Endothelial cell of umbilical vein (primary cell): ENCODE results near the gene MSANTD3. TPM values are rescaled to one million over a fixed set of nuclear protein-coding genes. Genes with fewer than 3 reads are reported as not detected.

Experiments
- BruUV-seq: library from RNA; stranded (reverse); fragments of 400-500 nt; replicated peaks from 2 replicates; lab custom pipeline; 2021; lab: Mats Ljungman, UMichigan
- CTCF ChIA-PET: fragments of 300-600, 350-600 bp; sonication (Branson Sonifier 250); formaldehyde crosslinking; loops from one replicate; lab custom pipeline; 2021; ENCODE audit warnings: antibody characterized with exemption, inconsistent platforms; lab: Charles Lee
- POLR2A ChIA-PET: fragments of 300-600, 350-600 bp; sonication (Branson Sonifier 250); formaldehyde crosslinking; loops from one replicate; lab custom pipeline; 2021; ENCODE audit warnings: antibody characterized with exemption, inconsistent platforms; lab: Charles Lee
- DNase-seq: peaks from one replicate; pipeline ENCODE4 v3.0.0-alpha.2; 2011; ENCODE audit warnings: low read depth, low spot score
- FAIRE-seq: peaks from 2 replicates; lab custom pipeline; 2011; peaks lifted over from hg19 to GRCh38; lab: Jason Lieb, UNC
- H2AFZ ChIP-seq: 2 replicates; pipeline ENCODE4 v1.6.0; 2012; ENCODE audit warnings: low read depth, low read length, control low read depth, inconsistent platforms
- H3K27ac ChIP-seq: 2 replicates; pipeline ENCODE4 v1.5.1; 2011; ENCODE audit warnings: low read depth, mild to moderate bottlenecking, control low read depth, low read length, moderate library complexity; ENCODE audit not compliant: insufficient read depth
- H3K27me3 ChIP-seq, 2 experiments: 2 replicates each; pipeline versions ENCODE4 v1.6.0 to v1.6.1; 2011; ENCODE audit warnings: low read length in 2 of 2, mixed read lengths in 1 of 2; ENCODE audit not compliant: control insufficient read depth in 2 of 2, insufficient read depth in 2 of 2
- H3K36me3 ChIP-seq, 2 experiments: 2 replicates in 1 of 2; 3 replicates in 1 of 2; pipeline ENCODE4 v1.5.1; 2011; ENCODE audit warnings: low read length in 2 of 2, mild to moderate bottlenecking in 1 of 2, moderate library complexity in 1 of 2; ENCODE audit not compliant: control insufficient read depth in 2 of 2, insufficient read depth in 2 of 2; ENCODE audit errors: extremely low read depth in 1 of 2
- H3K4me1 ChIP-seq: 3 replicates; pipeline ENCODE4 v1.5.1; 2011; ENCODE audit warnings: mild to moderate bottlenecking, low read length; ENCODE audit not compliant: control insufficient read depth, insufficient read depth; ENCODE audit errors: extremely low read depth
- H3K4me2 ChIP-seq: 2 replicates; pipeline ENCODE4 v1.6.1; 2011; ENCODE audit warnings: low read length, control low read depth, mixed read lengths; ENCODE audit not compliant: insufficient read depth
- H3K4me3 ChIP-seq, 3 experiments: fragments of 200-600 bp in 1 of 3; sonication (generic), shearing (Covaris generic) in 1 of 3; replicated peaks in 1 of 3; 2 replicates each; pipeline ENCODE4 v1.5.1; 2011 to 2016; ENCODE audit warnings: control low read depth in 3 of 3, low read length in 3 of 3, mild to moderate bottlenecking in 2 of 3, inconsistent platforms in 1 of 3, low read depth in 1 of 3, moderate library complexity in 1 of 3; ENCODE audit not compliant: insufficient read depth in 1 of 3
- H3K79me2 ChIP-seq: 2 replicates; pipeline ENCODE4 v1.6.0; 2012; ENCODE audit warnings: low read length, inconsistent platforms; ENCODE audit not compliant: control insufficient read depth, insufficient read depth
- H3K9ac ChIP-seq: replicated peaks from 2 replicates; pipeline ENCODE3; 2011; ENCODE audit warnings: low read length, control low read depth; ENCODE audit not compliant: insufficient read depth; ENCODE audit errors: extremely low read depth
- H3K9me1 ChIP-seq: replicated peaks from 3 replicates; pipeline ENCODE4 v1.6.0; 2011; ENCODE audit warnings: mild to moderate bottlenecking, low read length; ENCODE audit not compliant: control insufficient read depth, insufficient read depth; ENCODE audit errors: extremely low read depth
- H3K9me3 ChIP-seq: replicated peaks from 2 replicates; pipeline ENCODE4 v1.5.1; 2012; ENCODE audit warnings: low read length, inconsistent platforms; ENCODE audit not compliant: control insufficient read depth, insufficient read depth
- H4K20me1 ChIP-seq: replicated peaks from 2 replicates; pipeline ENCODE3; 2011; ENCODE audit warnings: mild to moderate bottlenecking, low read length; ENCODE audit not compliant: control insufficient read depth, insufficient read depth; ENCODE audit errors: extremely low read depth
- CTCF ChIP-seq, 2 donors: IDR thresholded peaks; 1 replicate in 1 of 2; 2 replicates in 1 of 2; pipeline ENCODE4 v1.5.1; 2011; ENCODE audit warnings: low read length in 2 of 2, mild to moderate bottlenecking in 2 of 2, moderate library complexity in 2 of 2, control low read depth in 1 of 2, inconsistent platforms in 1 of 2, low read depth in 1 of 2; ENCODE audit not compliant: insufficient read depth in 1 of 2; ENCODE audit errors: extremely low read depth in 1 of 2
- EZH2 ChIP-seq: IDR thresholded peaks from 2 replicates; pipeline ENCODE4 v1.6.1; 2012; ENCODE audit warnings: borderline replicate concordance, low read depth, mild to moderate bottlenecking, moderate library complexity, low read length, inconsistent platforms; ENCODE audit not compliant: severe bottlenecking
- FOS ChIP-seq: IDR thresholded peaks from 2 replicates; pipeline ENCODE4 v1.6.1; 2011; ENCODE audit warnings: mild to moderate bottlenecking, low read length, moderate library complexity, borderline replicate concordance; ENCODE audit not compliant: insufficient read depth
- GATA2 ChIP-seq: IDR thresholded peaks from 2 replicates; pipeline ENCODE4 v1.7.0; 2011; ENCODE audit warnings: low read depth, mild to moderate bottlenecking, moderate library complexity, mixed read lengths, low read length; ENCODE audit not compliant: insufficient read length, insufficient read depth
- JUN ChIP-seq: IDR thresholded peaks from 2 replicates; pipeline ENCODE4 v1.6.1; 2011; ENCODE audit warnings: borderline replicate concordance, low read depth; ENCODE audit not compliant: insufficient read length, insufficient read depth
- MYC ChIP-seq: IDR thresholded peaks from one replicate; pipeline ENCODE4 v1.6.1; 2011; ENCODE audit warnings: mild to moderate bottlenecking, low read depth, low read length
- POLR2A ChIP-seq: IDR thresholded peaks from 2 replicates; pipeline ENCODE4 v1.6.1; 2012; ENCODE audit warnings: low read depth, mild to moderate bottlenecking, control low read depth, low read length
- POLR2AphosphoS5 ChIP-seq: IDR thresholded peaks from 2 replicates; pipeline ENCODE4 v1.6.1; 2012; ENCODE audit warnings: low read depth, mild to moderate bottlenecking, control low read depth, low read length, moderate library complexity; ENCODE audit not compliant: insufficient read depth
- dilution Hi-C: fragments of 300-500 bp; cut with MboI; formaldehyde crosslinking; loops from one replicate; pipeline ENCODE4 v1.15.0; 2019; ENCODE audit warnings: low sequenced_read_pairs; ENCODE audit not compliant: extremely low pct_ligation_motif_present
- intact Hi-C: fragments of 100-400 bp; cut with micrococcal nuclease; formaldehyde crosslinking; loops from one replicate; pipeline ENCODE4 v1.10.0; 2022
- polyA plus RNA-seq, 4 experiments: library from polyadenylated mRNA; depleted of rRNA in 3 of 4; stranded (reverse) in 3 of 4; unstranded in 1 of 4; fragments of >200 nt; gene quantifications; 2 replicates each; pipeline versions ENCODE4 v1.2.1 to v1.2.3, GENCODE V29; 2011 to 2012; ENCODE audit warnings: missing spikeins in 1 of 4
- total RNA-seq: library from RNA; stranded (reverse); gene quantifications from 2 replicates; pipeline ENCODE4 v1.2.3, GENCODE V29; 2021
- TF ChIP-seq, protein P1 (sequence below): IDR thresholded peaks from 2 replicates; pipeline ENCODE4 v1.6.1; 2011; ENCODE audit not compliant: insufficient read depth, insufficient read length

Gene MSANTD3
- total and polyA plus RNA-seq, 2 donors (not counting 3 experiments of a cell fraction or from before 2014, with no cell fraction given): 31.3 to 88.5 TPM

GRCh38 chr9:100466829-100467221 is 39.9 kb downstream of the MSANTD3 start:
- H3K36me3 ChIP-seq: no peaks in the 10 kb centered on the region

More at GRCh38 chr9:100466829-100467221, 39.9 kb downstream of the MSANTD3 start:
- Histone ChIP-seq H3K27ac (no peak overlapping the region), H3K9me3 (no peaks in the 10 kb centered on the region), H3K27me3 (no peaks in the 10 kb centered on the region), H3K9ac (no peak overlapping the region), H4K20me1 (no peaks in the 10 kb centered on the region), H3K4me3 (no peak overlapping the region), H3K9me1 (no peaks in the 10 kb centered on the region), H2AFZ (no peak overlapping the region), H3K79me2 (no peaks in the 10 kb centered on the region), H3K4me2 (no peak overlapping the region), H3K4me1 (no peaks in the 10 kb centered on the region)
- dilution Hi-C loops: no loop called here
- ChIA-PET POLR2A (no interaction called here), CTCF (interaction anchor here (0.7 to 1.7 kb wide), 4 partner anchors 9 to 142 kb away, joined by 3 to 4 read pairs (median 3); no protein-coding TSS in a partner anchor)
- TF ChIP-seq EZH2 (no peak), JUN (no peak), POLR2A (no peak), POLR2AphosphoS5 (no peak), FOS (no peak), MYC (no peak), GATA2 (no peak), CTCF (IDR thresholded peaks at IDR 0.05; ENCODE audit: extremely low read depth in 1 of 2, insufficient read depth in 1 of 2, low read depth in 1 of 2, low read length in 2 of 2) (no peak)
- TF ChIP-seq, protein P1, sequence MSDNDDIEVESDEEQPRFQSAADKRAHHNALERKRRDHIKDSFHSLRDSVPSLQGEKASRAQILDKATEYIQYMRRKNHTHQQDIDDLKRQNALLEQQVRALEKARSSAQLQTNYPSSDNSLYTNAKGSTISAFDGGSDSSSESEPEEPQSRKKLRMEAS: no peak
- no peak for DNase-seq
- BruUV-seq: no TSS peak
- intact Hi-C loops: no loop called here
- FAIRE-seq: no peak
